HG03575 (cell line): Measurements from ENCODE around the gene RTTN.
"Not testable (repeated sequence)": the region's sequence is repeated elsewhere in the genome, so short reads cannot be mapped to it uniquely, and the experiment has no call there.

Experiments
- ATAC-seq: cut with Tn5 transposase; IDR thresholded peaks from one replicate; pipeline ENCODE4 v1.9.1; 2021; ENCODE audit not compliant: unreplicated experiment, insufficient number of reproducible peaks, low FRiP score; ENCODE audit errors: extremely low read depth

Gene RTTN

DNA sequence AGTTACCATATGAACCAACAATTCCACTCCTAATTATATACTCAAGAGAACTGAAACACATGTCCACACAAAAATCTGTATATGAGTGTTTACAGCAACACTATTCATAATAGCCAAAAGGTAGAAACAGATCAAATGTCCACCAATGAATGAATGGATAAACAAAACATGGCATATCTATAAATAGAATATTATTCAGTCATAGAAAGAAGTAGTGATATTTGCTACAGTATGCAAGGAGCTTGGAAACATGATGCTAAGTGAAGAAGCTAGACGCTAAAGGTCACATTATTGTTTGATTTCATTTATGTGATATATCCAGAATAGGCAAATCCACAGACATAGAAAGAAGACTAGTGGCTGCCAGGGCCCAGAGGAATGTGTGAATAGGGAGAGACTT lies 92.0 kb downstream of the RTTN start:
- ATAC-seq: no peak

DNA sequence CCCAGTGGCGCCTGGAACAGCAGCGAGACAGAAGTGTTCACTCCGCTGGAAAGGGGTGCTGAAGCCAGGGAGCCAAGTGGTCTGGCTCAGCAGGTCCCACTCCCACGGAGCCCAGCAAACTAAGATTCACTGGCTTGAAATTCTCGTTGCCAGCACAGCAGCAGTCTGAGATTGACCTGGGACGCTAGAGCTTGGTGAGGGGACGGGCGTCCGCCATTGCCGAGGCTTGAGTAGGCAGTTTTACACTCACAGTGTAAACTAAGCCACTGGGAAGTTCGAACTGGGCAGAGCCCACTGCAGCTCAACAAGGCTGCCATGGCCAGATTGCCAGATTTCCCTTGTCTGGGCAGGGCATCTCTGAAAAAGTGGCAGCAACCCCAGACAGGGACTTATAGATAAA lies 94.8 kb downstream of the RTTN start:
- no peak for ATAC-seq

DNA sequence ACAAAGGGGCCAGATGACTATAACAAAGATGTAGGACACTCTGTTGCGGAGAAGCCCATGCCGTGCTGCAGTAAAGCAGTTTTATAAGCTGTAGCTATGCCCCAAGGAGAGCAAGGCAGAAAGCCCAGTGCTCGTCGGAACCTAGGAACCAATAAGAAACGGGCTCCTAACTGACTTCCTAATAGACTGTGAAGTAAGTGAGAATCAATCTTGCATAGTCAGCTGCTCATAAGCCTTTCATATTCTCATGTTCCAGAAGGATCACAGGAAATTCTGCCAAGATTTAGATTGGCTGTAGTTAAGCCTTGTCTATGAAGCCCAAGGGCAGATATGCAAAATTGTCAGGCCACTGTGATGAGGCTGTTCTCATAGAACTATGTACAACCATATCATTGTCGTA lies 98.4 kb downstream of the RTTN start:
- ATAC-seq: no peak

DNA sequence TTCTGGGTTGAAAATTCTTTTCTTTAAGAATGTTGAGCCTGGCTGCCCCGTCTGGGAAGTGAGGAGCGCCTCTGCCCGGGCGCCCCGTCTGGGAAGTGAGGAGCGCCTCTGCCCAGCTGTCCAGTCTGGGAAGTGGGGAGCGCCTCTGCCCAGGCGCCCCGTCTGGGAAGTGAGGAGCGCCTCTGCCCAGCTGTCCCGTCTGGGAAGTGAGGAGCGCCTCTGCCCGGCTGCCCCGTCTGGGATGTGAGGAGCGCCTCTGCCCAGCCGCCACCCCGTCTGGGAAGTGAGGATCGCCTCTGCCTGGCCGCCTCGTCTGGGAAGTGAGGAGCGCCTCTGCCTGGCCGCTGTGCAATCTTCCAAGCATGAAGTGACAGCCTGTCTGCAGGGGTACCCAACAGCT lies 102.6 kb downstream of the RTTN start:
- ATAC-seq: not testable (repeated sequence)

GRCh38 chr18:70089858-70090257 lies 115.6 kb downstream of the RTTN start:
- no peak for ATAC-seq

- no peak for ATAC-seq
Observed at GRCh38 chr18:70086085-70086484, 119.4 kb downstream of the RTTN start.

DNA sequence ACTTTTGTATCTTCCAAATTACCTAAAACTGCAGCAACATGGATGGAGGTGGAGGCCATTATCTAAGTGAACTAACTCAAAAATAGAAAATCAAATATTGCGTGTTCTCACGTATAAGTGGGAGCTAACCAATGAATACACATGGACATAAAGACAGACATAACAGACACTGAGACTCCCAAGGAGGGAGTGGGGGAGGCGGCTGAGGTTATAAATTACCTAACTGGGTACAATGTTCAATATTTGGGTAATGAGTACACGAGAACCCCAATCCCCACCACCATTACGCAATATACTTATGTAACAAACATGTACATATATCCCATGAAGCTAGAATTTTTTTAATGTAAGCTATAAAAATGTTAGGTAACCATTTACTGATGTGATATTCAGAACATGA lies 119.8 kb downstream of the RTTN start:
- no peak for ATAC-seq

- ATAC-seq: no peak
Observed at GRCh38 chr18:70082430-70082829, 123.1 kb downstream of the RTTN start.

GRCh38 chr18:70078106-70078505 lies 127.4 kb downstream of the RTTN start:
- no peak for ATAC-seq

DNA sequence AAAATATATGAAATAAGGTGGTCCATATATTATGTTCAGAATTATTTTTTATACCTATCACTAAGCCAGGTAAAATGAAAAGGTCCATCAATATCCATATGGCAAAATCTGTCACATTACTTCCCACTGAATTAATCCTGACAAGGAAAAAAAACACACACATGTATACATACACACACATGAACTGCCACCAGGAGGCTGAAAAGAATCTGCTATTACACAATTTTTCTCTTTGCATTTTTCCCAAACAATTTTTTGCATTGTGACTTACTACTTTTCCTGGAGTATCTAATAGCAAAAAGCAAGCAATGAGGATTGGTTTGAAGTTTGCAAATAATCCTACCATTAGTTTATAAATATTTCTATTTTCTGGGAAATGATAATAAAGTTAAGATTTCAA lies 129.6 kb downstream of the RTTN start:
- no peak for ATAC-seq

DNA sequence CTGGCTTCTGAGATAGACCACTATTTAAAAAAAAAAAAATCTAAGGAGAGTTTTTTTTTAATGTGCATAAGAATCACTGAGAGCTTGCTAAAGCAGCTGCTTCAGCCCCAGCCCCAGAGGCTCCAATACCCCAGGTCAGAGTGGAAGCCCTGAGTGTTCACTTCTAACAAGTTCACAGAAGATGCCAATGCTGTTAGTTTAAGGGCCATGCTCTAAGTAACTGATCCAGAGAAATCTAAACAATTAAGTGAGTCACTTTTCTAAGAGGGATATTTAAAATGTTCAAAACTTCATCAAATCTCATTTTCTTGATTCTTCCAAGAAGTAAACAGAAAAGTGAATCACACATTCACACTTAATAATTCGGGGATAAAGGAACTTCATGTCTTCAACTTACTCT lies 131.4 kb downstream of the RTTN start:
- no peak for ATAC-seq

DNA sequence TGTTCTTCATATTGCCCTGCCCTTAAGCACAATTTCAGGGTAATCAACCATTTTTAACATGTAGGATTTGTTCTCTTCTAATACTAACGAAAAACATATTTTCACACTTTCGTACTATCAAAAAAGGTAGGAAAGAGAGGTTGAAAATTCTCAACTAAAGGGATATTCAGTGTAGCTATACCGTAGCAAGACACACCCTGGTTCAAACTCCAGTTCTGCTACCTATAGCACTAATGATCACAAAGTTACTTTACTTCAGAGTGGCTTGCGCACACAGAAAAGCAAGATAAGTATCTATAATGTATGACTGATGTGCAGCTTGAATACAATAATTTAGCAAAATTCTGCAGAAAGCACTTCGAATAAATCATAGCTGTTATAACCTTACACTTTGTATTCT lies 132.1 kb downstream of the RTTN start:
- ATAC-seq: no peak

- ATAC-seq: no peak
Observed at GRCh38 chr18:70072678-70073077, 132.8 kb downstream of the RTTN start.

GRCh38 chr18:70069965-70070364 lies 135.5 kb downstream of the RTTN start:
- ATAC-seq: no peak

- no peak for ATAC-seq
Observed at GRCh38 chr18:70069382-70069781, 136.1 kb downstream of the RTTN start.

DNA sequence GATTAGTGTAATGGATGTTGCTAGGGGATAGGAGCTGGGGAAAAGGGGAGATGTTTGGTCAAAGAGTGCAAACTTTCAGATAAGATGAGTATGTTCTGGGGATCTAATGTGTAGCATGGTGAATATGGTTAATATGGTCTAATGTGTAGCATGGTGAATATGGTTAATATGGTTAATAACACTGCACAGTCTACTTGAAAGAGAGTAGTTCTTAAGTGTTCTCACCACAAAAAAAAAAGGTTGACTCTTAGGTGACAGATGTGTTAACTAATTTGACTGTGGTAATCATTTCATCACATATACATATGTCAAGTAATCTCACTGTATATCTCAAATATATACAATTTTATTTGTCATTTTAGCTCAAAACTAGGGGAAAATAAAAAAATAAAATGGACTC lies 136.5 kb downstream of the RTTN start:
- ATAC-seq: no peak

DNA sequence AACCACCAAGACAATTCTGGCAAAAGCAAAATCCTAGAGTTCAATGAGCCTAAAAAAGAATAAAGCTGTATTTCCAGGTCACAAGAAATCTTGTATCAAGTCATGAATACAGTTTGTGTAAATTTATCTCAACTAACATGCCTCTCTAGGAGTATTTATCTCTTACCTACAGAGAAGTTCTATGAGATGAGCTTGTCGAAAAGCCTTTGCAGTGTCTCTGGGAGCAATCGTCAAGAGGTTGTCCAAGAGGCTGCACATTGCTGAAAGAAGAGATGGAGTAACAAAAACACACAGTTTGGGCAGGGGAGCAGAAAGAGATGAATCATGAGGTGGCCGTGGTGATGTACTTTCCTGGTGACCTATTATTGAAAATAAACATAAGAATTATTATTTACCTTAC lies 145.8 kb downstream of the RTTN start:
- ATAC-seq: no peak

DNA sequence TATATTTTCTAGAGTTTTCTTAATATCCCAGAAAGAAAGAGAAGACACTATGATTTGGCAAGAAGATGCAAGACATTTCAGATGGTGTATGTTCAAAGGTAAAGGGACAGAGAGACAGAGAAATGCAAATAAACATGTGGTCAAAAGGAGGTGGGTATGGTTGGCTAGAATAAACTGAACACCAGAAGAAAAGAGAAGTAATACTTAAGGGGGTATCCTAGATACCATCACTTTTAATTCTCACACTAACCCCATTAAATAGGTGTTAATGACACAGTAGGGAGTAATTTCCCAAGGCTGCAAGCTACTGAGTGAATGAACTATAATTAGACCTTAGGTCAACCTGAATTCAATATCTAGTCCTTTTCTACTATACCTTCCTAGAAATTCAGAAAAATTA lies 146.6 kb downstream of the RTTN start:
- peak; percentile 95 for ATAC-seq

GRCh38 chr18:70047931-70048603 lies 157.4 kb downstream of the RTTN start:
- ATAC-seq: no peak

DNA sequence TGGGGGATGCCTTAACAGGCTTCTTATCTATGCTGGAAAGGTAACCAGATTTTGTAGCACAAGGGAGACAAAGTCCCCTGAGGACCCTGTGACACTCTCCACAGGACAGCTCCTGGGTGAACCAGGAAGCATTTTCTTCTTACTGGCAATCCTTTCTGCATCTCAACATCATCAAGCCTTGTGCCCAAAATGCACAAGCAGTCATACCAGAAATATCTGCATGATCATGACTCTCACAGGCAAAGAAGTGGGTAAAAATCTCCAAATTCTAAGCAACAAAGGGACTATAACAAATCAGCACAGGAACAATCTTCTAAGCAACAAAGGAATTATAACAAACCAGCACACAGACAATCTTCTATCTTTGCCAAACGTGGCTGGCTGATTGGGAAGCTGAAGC lies 158.7 kb downstream of the RTTN start:
- ATAC-seq: no peak

DNA sequence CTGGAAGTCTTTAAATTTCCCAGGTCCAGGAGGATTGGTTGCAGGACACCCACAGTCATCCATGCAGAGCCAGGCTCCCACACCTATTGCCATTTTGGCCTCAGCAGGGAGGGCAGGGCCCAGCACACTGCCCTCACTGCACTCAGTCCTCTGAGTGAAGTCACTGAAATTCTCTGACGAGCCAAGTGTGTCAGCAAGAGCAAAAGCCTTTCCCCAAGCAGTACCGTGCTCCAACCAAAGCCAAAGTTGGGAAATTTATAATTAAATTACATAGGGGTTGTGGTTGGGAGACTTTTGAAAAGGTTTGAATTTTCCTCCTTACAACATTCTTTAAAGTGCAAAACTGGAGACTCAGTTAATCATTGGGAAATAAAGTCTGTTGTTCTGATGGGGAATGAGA lies 159.3 kb downstream of the RTTN start:
- no peak for ATAC-seq
